Adipose tissue (tissue), 3 donors: ENCODE results near the gene NME7. TPM values are rescaled to one million over a fixed set of nuclear protein-coding genes. Genes with fewer than 3 reads are reported as not detected.

Experiments
- H3K27ac ChIP-seq: one replicate; pipeline ENCODE4 v1.5.1; 2013; ENCODE audit warnings: low read depth, low read length
- WGBS, 3 donors: extraction: QIAGEN DNeasy Blood & Tissue Kit; methylation state at CpG; one replicate each; pipeline ENCODE4 v1.1.7; 2013; 5-methylcytosine and 5-hydroxymethylcytosine counted together
- polyA plus RNA-seq, 3 donors: library from polyadenylated mRNA; stranded (reverse); fragments of 200-250 nt; gene quantifications; one replicate each; pipeline ENCODE4 v1.2.3, GENCODE V29; 2013
- donor health status: healthy with polysubstance abuse.
- donor health status: Bipolar disorder and iron deficiency.
- donor health status: healthy.

The NME7 gene
- polyA plus RNA-seq, 3 donors: 7.2 to 14.3 (median 7.5) TPM

GRCh38 chr1:169085911-169086310 lies 281.7 kb downstream of the NME7 start:
- no peak overlapping the region for H3K27ac ChIP-seq
- WGBS, 3 donors: 27 to 41% (median 38%) methylated on average over 2 of the region's 2 CpGs

Other genes with a start within 250 kb of the NME7 start
- 10 to 100 TPM in 1 of 3 donors, 1 to 10 TPM in 2; 4.4 to 15.1 (median 9.1) TPM for gene BLZF1, start 398 bp upstream of the NME7 start, polyA plus RNA-seq
- under 1 TPM in 2 of 3 donors, not detected in 1; 0.30 to 0.61 TPM for gene CCDC181, start 59.7 kb upstream of the NME7 start, polyA plus RNA-seq
- gene SLC19A2, start 118.1 kb upstream of the NME7 start, polyA plus RNA-seq: 10 to 100 TPM in 2 of 3 donors, 1 to 10 TPM in 1; 9.7 to 39.3 (median 30.3) TPM
- gene F5, start 218.7 kb upstream of the NME7 start, polyA plus RNA-seq: 1 to 10 TPM in 1 of 3 donors, under 1 TPM in 2; 0.22 to 3.6 (median 0.67) TPM